K562 (cell line): Measurements from ENCODE around the gene CCNL2. TPM values are rescaled to one million over a fixed set of nuclear protein-coding genes. Genes with fewer than 3 reads are reported as not detected.

Experiments
- CHD2 ChIP-seq: IDR thresholded peaks from 2 replicates; pipeline ENCODE4 v1.6.1; 2011; ENCODE audit warnings: low read depth, low read length
- CXXC5 ChIP-seq: fragments of 250-450 bp; sonication (Bioruptor Pico); IDR thresholded peaks from 2 replicates; pipeline ENCODE4 v1.8.0; 2022; ENCODE audit warnings: inconsistent platforms, mild to moderate bottlenecking, moderate library complexity
- FOXA3 ChIP-seq, 2 experiments: fragments of 450-650 bp in 1 of 2; sonication (generic) in 1 of 2; formaldehyde crosslinking; IDR thresholded peaks in 1 of 2; conservative IDR thresholded peaks in 1 of 2; 2 replicates each; pipeline versions ENCODE4 v1.4.0 to v1.8.0; 2020 to 2022; ENCODE audit warnings: mild to moderate bottlenecking in 2 of 2, missing genetic modification reagents in 1 of 2
- HDAC1 ChIP-seq, 2 experiments: fragments of 450-650 bp; IDR thresholded peaks; 2 replicates each; pipeline ENCODE4 v1.6.1; 2016 to 2017; ENCODE audit warnings: inconsistent platforms in 1 of 2, mild to moderate bottlenecking in 1 of 2, moderate library complexity in 1 of 2
- KDM1A ChIP-seq, 2 experiments: fragments of 450-650 bp; IDR thresholded peaks; 2 replicates each; pipeline ENCODE4 v1.6.1; 2016; ENCODE audit warnings: mild to moderate bottlenecking in 2 of 2
- POLR2G ChIP-seq: fragments of 200-400 bp; formaldehyde crosslinking; IDR thresholded peaks from 2 replicates; pipeline ENCODE4 v1.6.1; 2017; ENCODE audit warnings: low read depth, mild to moderate bottlenecking, antibody characterized with exemption, low read length, moderate library complexity
- RB1 ChIP-seq: fragments of 450-650 bp; IDR thresholded peaks from 2 replicates; pipeline ENCODE4 v1.6.1; 2017; ENCODE audit warnings: low read depth, mild to moderate bottlenecking
- UBTF ChIP-seq, 2 experiments: IDR thresholded peaks; 2 replicates each; pipeline ENCODE4 v1.6.1; 2012; ENCODE audit warnings: improper control_type of control experiment in 2 of 2, low read depth in 2 of 2, low read length in 2 of 2, borderline replicate concordance in 1 of 2
- ZKSCAN8 ChIP-seq: fragments of 200-800 bp; sonication (Bioruptor generic); IDR thresholded peaks from 2 replicates; pipeline ENCODE4 v1.6.1; 2016; ENCODE audit warnings: missing genetic modification characterization, missing compliant biosample characterization
- ZNF354B ChIP-seq: fragments of 250-450 bp; sonication (Bioruptor Pico); IDR thresholded peaks from 2 replicates; pipeline ENCODE4 v1.4.0; 2020
- polyA plus RNA-seq, 8 experiments: library from polyadenylated mRNA; depleted of rRNA in 4 of 8; stranded (reverse) in 5 of 8; unstranded in 3 of 8; fragments of >200 nt; fragmentation: Nextera tagmentation in 2 of 8; fragmentation: Illumina TruSeq in 1 of 8; extraction: Ambion mirVana in 2 of 8; extraction: Trizol in 1 of 8; gene quantifications; 2 replicates each; pipeline versions ENCODE4 v1.2.1 to v1.2.3, GENCODE V29; 2011 to 2014; ENCODE audit warnings: inconsistent platforms in 1 of 8, missing spikeins in 1 of 8
- total RNA-seq, 7 experiments: library from RNA; depleted of rRNA in 6 of 7; stranded (reverse); fragments of >200 nt in 6 of 7; fragmentation: Illumina TruSeq in 2 of 7; extraction: Trizol in 2 of 7; gene quantifications; 2 replicates each; pipeline versions ENCODE4 v1.2.1 to v1.2.3, GENCODE V29; 2011 to 2021; ENCODE audit warnings: low replicate concordance in 1 of 7
- TF ChIP-seq, protein P1 (sequence below), 2 experiments: IDR thresholded peaks; 2 replicates each; pipeline ENCODE4 v1.6.1; 2011; ENCODE audit warnings: borderline replicate concordance in 1 of 2, control low read depth in 1 of 2, low read depth in 1 of 2, low read length in 1 of 2, mild to moderate bottlenecking in 1 of 2, mixed read lengths in 1 of 2, moderate library complexity in 1 of 2; ENCODE audit not compliant: insufficient read depth in 1 of 2, insufficient read length in 1 of 2, poor library complexity in 1 of 2, severe bottlenecking in 1 of 2; ENCODE audit errors: extremely low read depth in 1 of 2
- TF ChIP-seq, protein P2 (sequence below): fragments of 250-450 bp; sonication (Bioruptor Pico); IDR thresholded peaks from 2 replicates; pipeline ENCODE4 v1.5.0; 2021; ENCODE audit warnings: mild to moderate bottlenecking, moderate library complexity

The CCNL2 gene
- total and polyA plus RNA-seq, 9 of the 15 experiments (the other 6 are each of a cell fraction or from before 2014, with no cell fraction given) = 2.8 to 287 (median 94.5) TPM

DNA sequence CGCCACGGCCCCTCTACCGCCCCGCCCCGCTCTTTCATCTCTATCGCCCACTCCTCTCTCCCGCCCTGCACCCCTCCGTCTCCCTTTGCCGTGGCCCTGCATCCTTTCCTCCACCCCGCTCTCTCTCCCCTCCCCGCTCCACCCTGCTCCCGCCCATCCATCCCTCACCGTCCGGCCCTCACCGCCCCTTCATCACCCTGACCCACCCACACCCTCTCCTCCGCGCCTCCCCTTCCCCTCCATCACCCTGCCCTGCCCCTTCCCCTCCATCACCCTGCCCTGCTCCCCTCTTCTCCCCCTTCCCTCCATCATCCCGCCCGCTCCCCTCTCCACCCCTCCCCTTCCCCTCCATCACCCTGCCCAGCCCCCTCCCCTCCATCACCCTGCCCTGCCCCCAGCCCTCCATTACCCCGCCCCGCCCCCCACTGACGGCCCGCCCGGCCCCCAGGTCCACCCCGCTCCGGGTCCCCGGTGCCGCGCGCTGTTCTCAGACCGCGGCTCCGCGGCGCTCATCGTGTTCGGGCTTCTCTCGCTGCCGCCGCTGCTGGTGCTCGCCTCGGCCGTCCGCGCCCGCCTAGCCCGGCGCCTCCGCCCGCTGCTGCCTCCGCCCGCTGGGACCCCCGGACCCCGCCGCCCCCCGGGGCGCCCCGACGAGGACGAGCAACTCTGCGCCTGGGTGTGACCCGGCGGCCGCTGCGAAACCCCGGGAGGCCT is 28.1 kb upstream of the CCNL2 start (continued):
- TF ChIP-seq, protein P1, sequence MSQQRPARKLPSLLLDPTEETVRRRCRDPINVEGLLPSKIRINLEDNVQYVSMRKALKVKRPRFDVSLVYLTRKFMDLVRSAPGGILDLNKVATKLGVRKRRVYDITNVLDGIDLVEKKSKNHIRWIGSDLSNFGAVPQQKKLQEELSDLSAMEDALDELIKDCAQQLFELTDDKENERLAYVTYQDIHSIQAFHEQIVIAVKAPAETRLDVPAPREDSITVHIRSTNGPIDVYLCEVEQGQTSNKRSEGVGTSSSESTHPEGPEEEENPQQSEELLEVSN (IDR thresholded peaks at IDR 0.05; ENCODE audit: borderline replicate concordance in 1 of 2, extremely low read depth in 1 of 2, insufficient read depth in 1 of 2, insufficient read length in 1 of 2, low read depth in 1 of 2, low read length in 1 of 2, poor library complexity in 1 of 2, severe bottlenecking in 1 of 2) = peak in 1 of 2 experiments; percentile 56
- TF ChIP-seq CXXC5 (CRISPR knock-in tag) (0 out of 2 replicates have a peak, but pooled peaks have one; percentile 10), HDAC1 (IDR thresholded peaks at IDR 0.05) (peak in 1 of 2 experiments; percentile 57; a peak in 1 of 4 replicates), FOXA3 (CRISPR knock-in tag; conservative IDR thresholded peaks at IDR 0.05 in 1 of 2, IDR thresholded peaks at IDR 0.05 in 1 of 2) (no peak), KDM1A (IDR thresholded peaks at IDR 0.05) (peak in 1 of 2 experiments; percentile 51; a peak in 2 of 4 replicates), ZNF354B (no peak), RB1 (peak; percentile 31; the same call in 1 of the 2 replicates), UBTF (IDR thresholded peaks at IDR 0.05; ENCODE audit: borderline replicate concordance in 1 of 2, low read depth in 2 of 2, low read length in 2 of 2) (peak; percentile 37 to 65; a peak in 1 of 4 replicates), ZKSCAN8 (no peak), CHD2 (peak; percentile 35; the same call in 1 of the 2 replicates), POLR2G (peak; percentile 12; the same call in 1 of the 2 replicates)
- TF ChIP-seq, protein P2, sequence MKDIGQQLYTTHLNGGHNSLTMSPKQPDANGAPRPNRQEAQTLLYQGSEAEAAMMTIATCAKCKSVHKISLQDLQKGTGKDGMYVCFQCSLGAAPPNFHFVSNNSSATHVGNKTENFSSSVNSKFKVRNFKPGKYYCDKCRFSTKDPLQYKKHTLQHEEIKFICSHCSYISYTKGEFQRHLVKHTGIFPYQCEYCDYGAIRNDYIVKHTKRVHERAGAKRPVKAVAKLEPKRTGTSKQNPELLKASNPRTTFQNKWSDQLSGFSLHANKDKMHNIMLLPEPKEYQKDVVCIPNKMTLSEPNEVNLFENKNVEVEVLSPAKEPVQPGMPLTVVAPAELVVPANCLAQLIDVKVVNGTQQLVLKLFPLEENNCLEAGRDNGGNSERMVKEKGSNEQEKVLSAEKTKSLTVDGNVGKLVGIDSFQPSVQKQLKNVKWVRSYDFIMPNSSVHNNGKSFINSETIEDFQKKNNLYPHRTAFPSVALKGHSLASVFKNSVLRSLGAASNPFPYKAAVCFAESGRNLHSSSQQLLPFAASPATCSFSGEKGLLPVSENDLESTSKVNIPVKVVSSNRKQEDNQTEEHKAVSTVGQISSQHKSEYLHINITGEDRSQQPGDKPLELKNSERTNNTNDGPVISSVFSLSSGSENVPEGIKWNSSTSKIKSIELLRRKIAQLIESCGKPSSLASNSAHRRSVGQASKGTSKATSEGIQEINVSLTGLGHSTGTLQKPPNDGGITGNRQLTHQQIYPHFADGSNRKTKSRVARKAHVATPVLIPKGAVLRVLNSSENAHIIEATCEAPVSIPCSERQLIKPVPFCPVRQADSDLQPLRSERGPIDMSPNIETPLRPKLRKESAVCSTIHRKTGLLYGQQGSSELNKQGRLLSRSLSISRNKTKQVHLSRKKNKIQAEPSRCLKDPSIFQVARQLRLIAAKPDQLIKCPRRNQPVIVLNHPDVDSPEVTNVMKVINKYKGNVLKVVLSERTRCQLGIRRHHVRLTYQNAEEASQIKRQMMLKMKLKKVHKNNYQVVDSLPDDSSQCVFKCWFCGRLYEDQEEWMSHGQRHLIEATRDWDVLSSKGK (CRISPR knock-in tag) = no peak
- TF ChIP-seq, all 486 proteins: peak for 14
